H1 (cell line): ENCODE results near the gene PLCL2. TPM values are rescaled to one million over a fixed set of nuclear protein-coding genes. Genes with fewer than 3 reads are reported as not detected.

Experiments
- ASH2L ChIP-seq: fragments of 200-600, 300-600 bp; sonication (generic); IDR thresholded peaks from one replicate; pipeline ENCODE4 v1.7.1; 2017; ENCODE audit warnings: low read length
- CBX8 ChIP-seq: fragments of 300-800, 300-1000 bp; sonication (generic); IDR thresholded peaks from 2 replicates; pipeline ENCODE4 v1.7.1; 2016; ENCODE audit warnings: low read depth, low read length, borderline replicate concordance
- CHD7 ChIP-seq: fragments of 300-600 bp; sonication (generic); IDR thresholded peaks from 2 replicates; pipeline ENCODE4 v1.7.1; 2012; ENCODE audit warnings: low read length, moderate library complexity, mild to moderate bottlenecking, inconsistent platforms; ENCODE audit not compliant: insufficient replicate concordance
- JUND ChIP-seq: IDR thresholded peaks from 2 replicates; pipeline ENCODE4 v1.6.1; 2011; ENCODE audit warnings: mild to moderate bottlenecking, improper control_type of control experiment, low read length
- POLR2A ChIP-seq, 2 experiments: IDR thresholded peaks; 1 replicate in 1 of 2; 2 replicates in 1 of 2; pipeline ENCODE4 v1.6.1; 2011; ENCODE audit warnings: low read depth in 2 of 2, low read length in 2 of 2, mild to moderate bottlenecking in 2 of 2; ENCODE audit errors: control extremely low read depth in 1 of 2
- YY1 ChIP-seq: IDR thresholded peaks from 2 replicates; pipeline ENCODE4 v1.6.1; 2011; ENCODE audit warnings: low read depth, mild to moderate bottlenecking, low read length
- polyA plus RNA-seq, 7 experiments: library from polyadenylated mRNA; depleted of rRNA in 3 of 7; stranded (reverse) in 5 of 7; unstranded in 2 of 7; fragments of >200 nt in 5 of 7; fragments of 200-250 nt in 2 of 7; gene quantifications; 1 replicate in 5 of 7; 2 replicates in 1 of 7; 4 replicates in 1 of 7; pipeline versions ENCODE4 v1.2.1 to v1.2.3, GENCODE V29; 2011 to 2013; ENCODE audit warnings: missing spikeins in 2 of 7, mixed read lengths in 2 of 7
- total RNA-seq: library from RNA; stranded (reverse); fragmentation: NEBNext Ultra II Directional; extraction: Animal tissue kit (Norgen Biotek cat#: 25700); gene quantifications from 2 replicates; pipeline ENCODE4 v1.2.1, GENCODE V29; 2021

PLCL2 gene
- total and polyA plus RNA-seq, 2 of the 8 experiments (the other 6 are each of a cell fraction or from before 2014, with no cell fraction given), result 3.5 to 6.8 TPM

GRCh38 chr3:16995601-16996000 lies 110.8 kb downstream of the PLCL2 start (continued):
- TF ChIP-seq CHD7 (no peak), JUND (no peak), YY1 (no peak), POLR2A (IDR thresholded peaks at IDR 0.05; ENCODE audit: control extremely low read depth in 1 of 2, low read depth in 2 of 2, low read length in 2 of 2) (no peak), ASH2L (no peak), CBX8 (no peak)
